ENCODE data around the gene ST6GALNAC4.

The ST6GALNAC4 gene

DNA sequence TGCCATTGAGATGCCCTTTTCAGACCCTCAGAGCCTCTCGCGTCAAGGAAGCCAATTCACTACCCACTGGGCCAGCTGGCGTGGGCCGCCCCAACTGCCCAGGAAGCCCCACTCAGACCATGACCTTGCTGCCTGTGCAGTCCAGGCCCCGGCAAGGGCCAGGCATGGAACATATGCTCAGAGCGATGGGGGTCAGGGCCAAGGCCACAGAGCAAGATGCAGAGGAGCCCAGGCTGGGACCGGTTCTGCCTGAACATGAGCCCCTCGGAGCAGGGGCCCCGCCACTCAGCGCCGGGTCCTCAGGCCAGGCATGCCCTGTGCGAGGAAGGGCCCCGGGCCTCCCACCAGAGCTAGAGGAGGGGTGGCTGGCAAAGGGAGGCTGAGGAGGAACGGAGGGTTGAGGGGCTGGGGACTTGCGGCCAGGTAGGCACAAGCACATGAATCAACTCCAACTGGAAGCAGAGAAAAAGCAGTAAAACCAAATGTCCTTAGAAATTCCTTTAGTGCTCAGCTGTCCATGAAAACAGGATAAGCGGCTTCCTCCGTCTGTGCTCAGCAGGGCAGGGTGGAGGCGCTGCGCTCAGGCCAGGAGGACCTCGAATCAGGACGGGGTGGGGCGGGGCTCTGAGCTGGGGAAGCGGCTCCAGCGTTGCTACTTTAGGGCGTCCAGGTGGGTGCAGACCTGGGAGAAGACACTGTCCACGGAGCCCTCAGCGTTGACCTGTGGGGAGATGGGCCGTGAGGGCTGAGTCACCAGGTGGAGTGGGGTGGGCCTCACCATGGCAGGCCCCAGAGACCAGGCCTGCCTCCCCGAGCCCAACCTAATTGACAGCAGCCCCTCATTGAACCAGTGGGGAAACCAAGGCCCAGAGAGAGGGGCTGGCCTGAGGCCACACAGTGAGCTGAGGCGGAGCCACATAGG, 49.2 kb downstream of the ST6GALNAC4 start:
- TF ChIP-seq, protein P1, sequence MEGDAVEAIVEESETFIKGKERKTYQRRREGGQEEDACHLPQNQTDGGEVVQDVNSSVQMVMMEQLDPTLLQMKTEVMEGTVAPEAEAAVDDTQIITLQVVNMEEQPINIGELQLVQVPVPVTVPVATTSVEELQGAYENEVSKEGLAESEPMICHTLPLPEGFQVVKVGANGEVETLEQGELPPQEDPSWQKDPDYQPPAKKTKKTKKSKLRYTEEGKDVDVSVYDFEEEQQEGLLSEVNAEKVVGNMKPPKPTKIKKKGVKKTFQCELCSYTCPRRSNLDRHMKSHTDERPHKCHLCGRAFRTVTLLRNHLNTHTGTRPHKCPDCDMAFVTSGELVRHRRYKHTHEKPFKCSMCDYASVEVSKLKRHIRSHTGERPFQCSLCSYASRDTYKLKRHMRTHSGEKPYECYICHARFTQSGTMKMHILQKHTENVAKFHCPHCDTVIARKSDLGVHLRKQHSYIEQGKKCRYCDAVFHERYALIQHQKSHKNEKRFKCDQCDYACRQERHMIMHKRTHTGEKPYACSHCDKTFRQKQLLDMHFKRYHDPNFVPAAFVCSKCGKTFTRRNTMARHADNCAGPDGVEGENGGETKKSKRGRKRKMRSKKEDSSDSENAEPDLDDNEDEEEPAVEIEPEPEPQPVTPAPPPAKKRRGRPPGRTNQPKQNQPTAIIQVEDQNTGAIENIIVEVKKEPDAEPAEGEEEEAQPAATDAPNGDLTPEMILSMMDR (IDR thresholded peaks at IDR 0.05; ENCODE audit: control extremely low read depth, extremely low read depth, low read depth, missing control alignments), result no peak
- ChIA-PET CTCF (interaction anchor here (1.4 to 3.9 kb wide), 5 partner anchors 8 to 133 kb away, joined by 7 to 34 read pairs (median 21); partner anchors contain the start of genes CDK9 and TOR2A), POLR2A (no interaction called here)
- no peak for DNase-seq (ENCODE audit: extremely low spot score)

DNA sequence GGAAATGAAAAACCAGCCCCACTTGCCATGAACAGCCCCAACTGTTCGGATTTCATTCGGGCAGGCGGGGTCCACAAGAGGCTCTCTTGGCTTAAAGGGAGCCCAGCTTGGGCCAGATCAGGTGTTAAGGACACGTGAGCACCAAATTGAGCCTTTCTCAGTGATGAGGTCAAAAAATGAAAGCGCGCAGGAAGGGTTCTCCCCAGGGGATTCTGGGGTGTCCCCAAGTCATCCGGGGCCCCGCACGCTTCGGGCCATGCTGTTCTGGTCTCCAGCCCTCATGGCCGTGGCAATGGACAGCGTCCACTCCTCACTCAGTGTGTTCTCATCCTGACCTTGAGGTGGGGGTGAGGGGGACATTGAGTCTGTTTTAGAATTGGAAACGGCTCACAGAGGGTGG, 50.3 kb downstream of the ST6GALNAC4 start:
- TF ChIP-seq, protein P1 (IDR thresholded peaks at IDR 0.05; ENCODE audit: control extremely low read depth, extremely low read depth, low read depth, missing control alignments), result no peak
- ChIA-PET CTCF (interaction anchor here (2.8 to 3.0 kb wide), 2 partner anchors 12 to 132 kb away, joined by 11 read pairs; partner anchors contain the start of genes ENG and TOR2A), POLR2A (no interaction called here)
- DNase-seq (ENCODE audit: extremely low spot score), result peak; percentile 72

DNA sequence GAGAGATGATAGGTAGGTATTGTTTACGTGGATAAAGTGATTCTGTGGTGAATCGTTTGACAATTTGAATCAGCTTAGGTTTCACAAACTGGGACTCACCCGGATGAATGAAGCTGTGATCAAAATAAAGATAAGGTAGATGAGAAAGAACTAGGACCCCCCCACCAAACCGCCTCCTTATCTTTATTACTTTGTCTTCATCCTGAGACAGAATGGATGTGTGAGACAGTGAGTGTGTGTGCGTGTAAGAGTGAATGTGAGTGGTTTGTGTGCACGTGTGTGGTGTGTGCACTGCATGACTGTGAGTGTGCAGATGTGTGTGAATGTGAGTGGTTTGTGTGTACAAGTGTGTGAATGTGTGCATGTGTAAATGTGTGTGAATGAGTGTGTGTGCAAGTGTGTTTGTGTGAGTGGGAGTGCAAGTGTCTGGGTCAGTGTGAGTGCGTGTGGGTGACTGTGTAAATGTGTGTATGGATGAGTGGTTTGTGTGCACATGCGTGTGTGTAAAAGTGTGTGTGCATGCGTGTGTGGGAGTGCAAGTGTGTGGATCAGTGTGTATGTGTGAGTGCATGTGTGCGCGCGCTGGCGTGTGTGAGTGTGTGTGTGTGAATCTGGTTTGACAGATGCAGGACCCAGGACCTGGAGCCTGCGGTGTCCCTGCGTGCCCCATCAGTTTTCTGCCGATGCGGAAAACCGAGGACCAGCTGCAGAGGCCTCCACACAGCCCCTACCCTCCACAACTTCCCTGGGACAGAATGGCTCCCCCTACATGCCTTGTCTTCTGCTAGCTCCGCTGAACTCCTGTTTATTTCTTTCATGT, 51.0 kb downstream of the ST6GALNAC4 start:
- no peak for DNase-seq (ENCODE audit: extremely low spot score)
- TF ChIP-seq, protein P1 (IDR thresholded peaks at IDR 0.05; ENCODE audit: control extremely low read depth, extremely low read depth, low read depth, missing control alignments), result no peak
- ChIA-PET CTCF (interaction anchor here (0.8 to 3.0 kb wide), 7 partner anchors 11 to 132 kb away, joined by 3 to 11 read pairs (median 5); partner anchors contain the start of genes ENG and TOR2A), POLR2A (interaction anchor here (0.5 kb wide), 1 partner anchor 17 kb away, joined by 3 read pairs; no protein-coding TSS in a partner anchor)

DNA sequence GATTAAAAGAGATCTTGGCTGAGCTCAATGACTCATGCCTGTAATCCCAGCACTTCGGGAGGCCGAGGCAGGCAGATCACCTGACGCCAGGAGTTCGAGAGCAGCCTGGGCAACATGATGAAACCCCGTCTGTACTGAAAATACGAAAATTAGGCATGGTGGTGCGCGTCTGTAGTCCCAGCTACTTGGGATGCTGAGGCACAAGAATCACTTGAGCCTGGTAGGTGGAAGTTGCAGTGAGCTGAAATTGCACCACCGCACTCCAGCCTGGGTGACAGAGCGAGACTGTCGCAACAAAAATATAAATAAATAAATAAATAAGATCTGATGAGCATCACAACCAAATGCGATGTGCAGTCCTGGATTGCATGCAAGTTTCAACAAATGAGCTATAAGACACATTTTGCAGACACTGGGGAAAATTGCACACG, 53.6 kb downstream of the ST6GALNAC4 start:
- CTCF ChIA-PET, result interaction anchor here (0.6 to 3.0 kb wide), 8 partner anchors 8 to 899 kb away, joined by 3 to 11 read pairs (median 4); partner anchors contain the start of genes ENG and TOR2A
- POLR2A ChIA-PET, result no interaction called here
- TF ChIP-seq, protein P1 (IDR thresholded peaks at IDR 0.05; ENCODE audit: control extremely low read depth, extremely low read depth, low read depth, missing control alignments), result no peak
- no peak for DNase-seq (ENCODE audit: extremely low spot score)

DNA sequence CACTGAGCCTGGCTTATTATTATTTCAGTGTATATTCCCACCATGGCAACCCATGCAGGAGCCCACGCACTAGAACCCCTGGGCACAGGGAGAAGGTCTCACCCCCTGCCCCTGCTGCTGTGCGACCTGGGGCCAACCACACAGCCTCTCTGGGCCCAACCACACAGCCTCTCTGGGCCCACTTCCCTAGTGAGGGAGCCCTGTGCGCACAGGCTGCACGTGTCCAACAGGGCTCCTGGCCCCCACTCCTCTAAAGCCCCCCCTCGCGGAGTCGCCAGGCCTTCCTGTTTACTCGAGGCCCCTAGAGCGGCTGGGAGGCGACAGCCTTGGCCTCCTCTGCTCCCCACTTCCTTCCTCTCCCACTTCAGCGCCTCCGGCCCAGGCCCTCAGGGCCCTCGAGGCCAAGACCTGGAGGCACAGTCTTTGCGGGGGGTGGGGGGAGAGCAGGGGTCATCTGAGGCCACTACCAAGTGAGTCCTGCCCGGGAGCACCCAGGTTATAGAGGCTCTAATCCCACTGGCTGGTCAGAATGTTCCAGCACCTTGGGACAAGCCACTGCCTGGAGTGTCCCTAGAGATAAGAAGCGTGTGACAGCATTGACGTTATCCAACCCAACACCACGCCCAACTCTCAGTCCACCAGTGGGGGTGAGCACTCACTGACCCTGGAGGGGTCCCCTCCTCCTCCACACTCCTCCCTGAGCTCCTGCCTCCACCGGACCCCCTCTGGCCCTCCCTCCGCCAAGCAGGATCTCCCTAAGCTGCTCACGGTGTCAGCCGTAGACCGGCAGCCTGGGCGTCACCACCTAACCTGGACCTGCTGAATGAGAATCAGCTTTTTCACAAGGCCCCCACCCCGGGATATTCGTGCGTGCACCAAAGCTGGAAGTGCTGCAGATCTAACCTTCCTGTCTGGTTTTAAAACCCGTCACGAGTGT, 54.5 kb downstream of the ST6GALNAC4 start:
- TF ChIP-seq, protein P1 (IDR thresholded peaks at IDR 0.05; ENCODE audit: control extremely low read depth, extremely low read depth, low read depth, missing control alignments), result no peak
- POLR2A ChIA-PET, result no interaction called here
- CTCF ChIA-PET, result interaction anchor here (0.6 to 5.1 kb wide), 10 partner anchors 7 to 898 kb away, joined by 3 to 34 read pairs (median 4); partner anchors contain the start of genes ENG and TOR2A
- peak; percentile 54 for DNase-seq (ENCODE audit: extremely low spot score)

All from GM10248 (cell line).